WTC11 (cell line): ENCODE measurements around the gene BRI3BP. TPM values are rescaled to one million over a fixed set of nuclear protein-coding genes. Genes with fewer than 3 reads are reported as not detected.
A peak's percentile ranks its signal among the peaks of the same experiment; 100 is the strongest.

ENCODE experiments used
- ATAC-seq: fragments of 200-7000 bp; cut with Tn5 transposase; 2 replicates; pipeline ENCODE4 v1.10.0; 2021; ENCODE audit warnings: mild to moderate bottlenecking, moderate library complexity
- CTCF ChIA-PET: fragments of 300-600 bp; sonication (Branson Sonifier 250); formaldehyde crosslinking; loops from one replicate; lab custom pipeline; 2021; ENCODE audit warnings: antibody characterized with exemption; lab: Charles Lee
- POLR2A ChIA-PET: fragments of 350-600 bp; sonication (Branson Sonifier 250); formaldehyde crosslinking; loops from one replicate; lab custom pipeline; 2021; ENCODE audit warnings: antibody characterized with exemption; lab: Charles Lee
- DNase-seq: peaks from one replicate; pipeline ENCODE4 v3.0.0; 2021; ENCODE audit warnings: low spot score
- H3K27ac Mint-ChIP-seq: 2 replicates; pipeline ENCODE4 v1.8.0; 2021; ENCODE audit warnings: mixed read lengths
- H3K27me3 Mint-ChIP-seq: 2 replicates; pipeline ENCODE4 v1.8.0; 2021; ENCODE audit warnings: low read depth, mild to moderate bottlenecking, moderate library complexity, mixed read lengths
- H3K36me3 Mint-ChIP-seq: 2 replicates; pipeline ENCODE4 v1.8.0; 2021; ENCODE audit warnings: mixed read lengths
- H3K4me1 Mint-ChIP-seq: 2 replicates; pipeline ENCODE4 v1.8.0; 2022; ENCODE audit warnings: mixed read lengths
- H3K4me3 Mint-ChIP-seq: 2 replicates; pipeline ENCODE4 v1.8.0; 2021; ENCODE audit warnings: mild to moderate bottlenecking, moderate library complexity, mixed read lengths
- H3K9me3 Mint-ChIP-seq: 2 replicates; pipeline ENCODE4 v1.8.0; 2021; ENCODE audit warnings: mixed read lengths
- ATF1 ChIP-seq: sonication (generic); formaldehyde crosslinking; IDR thresholded peaks from 2 replicates; pipeline ENCODE4 v1.8.1; 2023; ENCODE audit warnings: mild to moderate bottlenecking, moderate library complexity, missing genetic modification reagents
- EMX1 ChIP-seq: fragments of 250-450 bp; sonication (Bioruptor Pico); IDR thresholded peaks from 2 replicates; pipeline ENCODE4 v1.8.0; 2021; ENCODE audit warnings: mild to moderate bottlenecking
- ETV6 ChIP-seq: sonication (generic); formaldehyde crosslinking; IDR thresholded peaks from 2 replicates; pipeline ENCODE4 v1.8.1; 2022; ENCODE audit warnings: mild to moderate bottlenecking, missing genetic modification reagents
- MXD4 ChIP-seq: fragments of 250-450 bp; sonication (Bioruptor Pico); IDR thresholded peaks from 2 replicates; pipeline ENCODE4 v1.8.0; 2021; ENCODE audit warnings: mild to moderate bottlenecking, moderate library complexity, borderline replicate concordance
- ZNF121 ChIP-seq: sonication (generic); formaldehyde crosslinking; IDR thresholded peaks from 2 replicates; pipeline ENCODE4 v1.8.0; 2023; ENCODE audit warnings: missing genetic modification reagents
- ZNF396 ChIP-seq: fragments of 250-450 bp; sonication (Bioruptor Pico); IDR thresholded peaks from 2 replicates; pipeline ENCODE4 v1.8.0; 2021; ENCODE audit warnings: mild to moderate bottlenecking, moderate library complexity, borderline replicate concordance
- ZNF423 ChIP-seq: fragments of 250-450 bp; sonication (Bioruptor Pico); IDR thresholded peaks from 2 replicates; pipeline ENCODE4 v2.1.2; 2022; ENCODE audit warnings: mild to moderate bottlenecking, moderate library complexity
- total RNA-seq: library from RNA; stranded (reverse); gene quantifications from 3 replicates; pipeline ENCODE4 v1.2.3, GENCODE V29; 2021
- TF ChIP-seq, protein P1 (sequence below): sonication (generic); formaldehyde crosslinking; IDR thresholded peaks from 2 replicates; pipeline ENCODE4 v1.8.0; 2022; ENCODE audit warnings: mild to moderate bottlenecking, missing genetic modification reagents
- TF ChIP-seq, protein P2 (sequence below): sonication (generic); formaldehyde crosslinking; IDR thresholded peaks from 2 replicates; pipeline ENCODE4 v1.8.1; 2022; ENCODE audit warnings: low read depth, mild to moderate bottlenecking, moderate library complexity, missing genetic modification reagents, borderline replicate concordance
- TF ChIP-seq, protein P3 (sequence below): fragments of 200-600 bp; IDR thresholded peaks from 2 replicates; pipeline ENCODE4 v1.8.0; 2022; ENCODE audit warnings: antibody characterized with exemption
- TF ChIP-seq, protein P4 (sequence below): sonication (generic); formaldehyde crosslinking; IDR thresholded peaks from 2 replicates; pipeline ENCODE4 v1.8.0; 2022; ENCODE audit warnings: mild to moderate bottlenecking, missing genetic modification reagents
- TF ChIP-seq, protein P5 (sequence below): sonication (generic); formaldehyde crosslinking; IDR thresholded peaks from 2 replicates; pipeline ENCODE4 v1.8.1; 2023; ENCODE audit warnings: mild to moderate bottlenecking, missing genetic modification reagents
- TF ChIP-seq, protein P6 (sequence below): sonication (generic); formaldehyde crosslinking; IDR thresholded peaks from 2 replicates; pipeline ENCODE4 v1.8.0; 2023; ENCODE audit warnings: missing genetic modification reagents, mild to moderate bottlenecking, borderline replicate concordance

The BRI3BP gene
- total RNA-seq, 1 experiment from 2014 or later: 11.9 TPM

DNA sequence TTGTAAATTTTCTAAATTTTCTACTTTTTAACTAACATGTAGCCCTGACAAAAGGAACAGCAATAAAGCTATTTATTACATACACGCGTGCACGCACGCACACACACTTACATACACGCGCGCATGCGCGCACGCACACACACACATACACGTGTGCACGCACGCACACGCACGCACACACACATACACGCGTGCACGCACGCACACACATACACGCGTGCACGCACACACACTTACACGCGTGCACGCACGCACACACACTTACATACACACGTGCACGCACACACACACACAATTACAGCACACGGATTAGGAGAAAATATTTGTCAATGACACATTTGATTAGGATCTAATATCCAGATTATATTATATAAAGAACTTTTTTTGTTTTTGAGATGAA, 32.4 kb upstream of the BRI3BP start:
- no peaks in the 10 kb centered on the region for H3K27me3 Mint-ChIP-seq
- TF ChIP-seq, protein P1, sequence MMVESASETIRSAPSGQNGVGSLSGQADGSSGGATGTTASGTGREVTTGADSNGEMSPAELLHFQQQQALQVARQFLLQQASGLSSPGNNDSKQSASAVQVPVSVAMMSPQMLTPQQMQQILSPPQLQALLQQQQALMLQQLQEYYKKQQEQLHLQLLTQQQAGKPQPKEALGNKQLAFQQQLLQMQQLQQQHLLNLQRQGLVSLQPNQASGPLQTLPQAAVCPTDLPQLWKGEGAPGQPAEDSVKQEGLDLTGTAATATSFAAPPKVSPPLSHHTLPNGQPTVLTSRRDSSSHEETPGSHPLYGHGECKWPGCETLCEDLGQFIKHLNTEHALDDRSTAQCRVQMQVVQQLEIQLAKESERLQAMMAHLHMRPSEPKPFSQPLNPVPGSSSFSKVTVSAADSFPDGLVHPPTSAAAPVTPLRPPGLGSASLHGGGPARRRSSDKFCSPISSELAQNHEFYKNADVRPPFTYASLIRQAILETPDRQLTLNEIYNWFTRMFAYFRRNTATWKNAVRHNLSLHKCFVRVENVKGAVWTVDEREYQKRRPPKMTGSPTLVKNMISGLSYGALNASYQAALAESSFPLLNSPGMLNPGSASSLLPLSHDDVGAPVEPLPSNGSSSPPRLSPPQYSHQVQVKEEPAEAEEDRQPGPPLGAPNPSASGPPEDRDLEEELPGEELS: no peak
- no peak for TF ChIP-seq ZNF423 (CRISPR knock-in tag)
- TF ChIP-seq, protein P2, sequence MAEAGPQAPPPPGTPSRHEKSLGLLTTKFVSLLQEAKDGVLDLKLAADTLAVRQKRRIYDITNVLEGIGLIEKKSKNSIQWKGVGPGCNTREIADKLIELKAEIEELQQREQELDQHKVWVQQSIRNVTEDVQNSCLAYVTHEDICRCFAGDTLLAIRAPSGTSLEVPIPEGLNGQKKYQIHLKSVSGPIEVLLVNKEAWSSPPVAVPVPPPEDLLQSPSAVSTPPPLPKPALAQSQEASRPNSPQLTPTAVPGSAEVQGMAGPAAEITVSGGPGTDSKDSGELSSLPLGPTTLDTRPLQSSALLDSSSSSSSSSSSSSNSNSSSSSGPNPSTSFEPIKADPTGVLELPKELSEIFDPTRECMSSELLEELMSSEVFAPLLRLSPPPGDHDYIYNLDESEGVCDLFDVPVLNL (CRISPR knock-in tag): no peak
- no peak for TF ChIP-seq ZNF396 (CRISPR knock-in tag)
- TF ChIP-seq, all 79 proteins: peak for 0
- peaks cover 71% of the 10 kb centered on the region for H3K36me3 Mint-ChIP-seq
- H3K27ac Mint-ChIP-seq: peak overlapping the region; percentile 41; the same call in 1 of the 2 replicates
- ChIA-PET CTCF (no interaction called here), POLR2A (no interaction called here)
- no peaks in the 10 kb centered on the region for H3K4me1 Mint-ChIP-seq
- DNase-seq (no peak), ATAC-seq (no peak)
- no peaks in the 10 kb centered on the region; the same call in 1 of the 2 replicates for H3K9me3 Mint-ChIP-seq
- no peak overlapping the region for H3K4me3 Mint-ChIP-seq

DNA sequence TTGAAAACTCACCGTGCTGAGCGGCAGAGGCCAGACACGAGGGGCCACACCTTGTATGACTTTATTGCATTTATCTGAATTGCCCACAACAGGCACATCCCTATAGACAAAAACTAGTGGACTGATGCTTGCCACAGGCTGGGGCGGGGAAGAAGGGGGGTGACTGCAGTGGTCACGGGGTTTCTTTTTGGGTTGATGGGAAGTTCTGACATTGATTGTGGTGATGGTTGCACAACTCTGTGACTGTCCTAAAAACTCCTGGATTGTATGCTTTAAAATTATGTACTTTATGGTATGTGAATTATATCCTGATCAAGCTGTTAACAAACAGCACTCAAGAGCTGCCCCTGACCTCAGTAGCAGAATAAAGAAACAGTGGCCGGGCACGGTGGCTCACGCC, 30.2 kb upstream of the BRI3BP start:
- no peak overlapping the region for H3K27ac Mint-ChIP-seq
- DNase-seq (no peak), ATAC-seq (no peak)
- no peak overlapping the region for H3K4me3 Mint-ChIP-seq
- no peaks in the 10 kb centered on the region; the same call in 1 of the 2 replicates for H3K9me3 Mint-ChIP-seq
- peaks cover 65% of the 10 kb centered on the region for H3K36me3 Mint-ChIP-seq
- TF ChIP-seq ETV6 (no peak), ZNF121 (CRISPR knock-in tag) (no peak), EMX1 (no peak), MXD4 (CRISPR knock-in tag) (no peak), ATF1 (no peak)
- TF ChIP-seq, protein P3, sequence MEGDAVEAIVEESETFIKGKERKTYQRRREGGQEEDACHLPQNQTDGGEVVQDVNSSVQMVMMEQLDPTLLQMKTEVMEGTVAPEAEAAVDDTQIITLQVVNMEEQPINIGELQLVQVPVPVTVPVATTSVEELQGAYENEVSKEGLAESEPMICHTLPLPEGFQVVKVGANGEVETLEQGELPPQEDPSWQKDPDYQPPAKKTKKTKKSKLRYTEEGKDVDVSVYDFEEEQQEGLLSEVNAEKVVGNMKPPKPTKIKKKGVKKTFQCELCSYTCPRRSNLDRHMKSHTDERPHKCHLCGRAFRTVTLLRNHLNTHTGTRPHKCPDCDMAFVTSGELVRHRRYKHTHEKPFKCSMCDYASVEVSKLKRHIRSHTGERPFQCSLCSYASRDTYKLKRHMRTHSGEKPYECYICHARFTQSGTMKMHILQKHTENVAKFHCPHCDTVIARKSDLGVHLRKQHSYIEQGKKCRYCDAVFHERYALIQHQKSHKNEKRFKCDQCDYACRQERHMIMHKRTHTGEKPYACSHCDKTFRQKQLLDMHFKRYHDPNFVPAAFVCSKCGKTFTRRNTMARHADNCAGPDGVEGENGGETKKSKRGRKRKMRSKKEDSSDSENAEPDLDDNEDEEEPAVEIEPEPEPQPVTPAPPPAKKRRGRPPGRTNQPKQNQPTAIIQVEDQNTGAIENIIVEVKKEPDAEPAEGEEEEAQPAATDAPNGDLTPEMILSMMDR: no peak
- TF ChIP-seq, protein P4, sequence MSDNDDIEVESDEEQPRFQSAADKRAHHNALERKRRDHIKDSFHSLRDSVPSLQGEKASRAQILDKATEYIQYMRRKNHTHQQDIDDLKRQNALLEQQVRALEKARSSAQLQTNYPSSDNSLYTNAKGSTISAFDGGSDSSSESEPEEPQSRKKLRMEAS (CRISPR knock-in tag): no peak
- TF ChIP-seq, protein P5, sequence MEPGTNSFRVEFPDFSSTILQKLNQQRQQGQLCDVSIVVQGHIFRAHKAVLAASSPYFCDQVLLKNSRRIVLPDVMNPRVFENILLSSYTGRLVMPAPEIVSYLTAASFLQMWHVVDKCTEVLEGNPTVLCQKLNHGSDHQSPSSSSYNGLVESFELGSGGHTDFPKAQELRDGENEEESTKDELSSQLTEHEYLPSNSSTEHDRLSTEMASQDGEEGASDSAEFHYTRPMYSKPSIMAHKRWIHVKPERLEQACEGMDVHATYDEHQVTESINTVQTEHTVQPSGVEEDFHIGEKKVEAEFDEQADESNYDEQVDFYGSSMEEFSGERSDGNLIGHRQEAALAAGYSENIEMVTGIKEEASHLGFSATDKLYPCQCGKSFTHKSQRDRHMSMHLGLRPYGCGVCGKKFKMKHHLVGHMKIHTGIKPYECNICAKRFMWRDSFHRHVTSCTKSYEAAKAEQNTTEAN (CRISPR knock-in tag): no peak
- TF ChIP-seq, protein P6, sequence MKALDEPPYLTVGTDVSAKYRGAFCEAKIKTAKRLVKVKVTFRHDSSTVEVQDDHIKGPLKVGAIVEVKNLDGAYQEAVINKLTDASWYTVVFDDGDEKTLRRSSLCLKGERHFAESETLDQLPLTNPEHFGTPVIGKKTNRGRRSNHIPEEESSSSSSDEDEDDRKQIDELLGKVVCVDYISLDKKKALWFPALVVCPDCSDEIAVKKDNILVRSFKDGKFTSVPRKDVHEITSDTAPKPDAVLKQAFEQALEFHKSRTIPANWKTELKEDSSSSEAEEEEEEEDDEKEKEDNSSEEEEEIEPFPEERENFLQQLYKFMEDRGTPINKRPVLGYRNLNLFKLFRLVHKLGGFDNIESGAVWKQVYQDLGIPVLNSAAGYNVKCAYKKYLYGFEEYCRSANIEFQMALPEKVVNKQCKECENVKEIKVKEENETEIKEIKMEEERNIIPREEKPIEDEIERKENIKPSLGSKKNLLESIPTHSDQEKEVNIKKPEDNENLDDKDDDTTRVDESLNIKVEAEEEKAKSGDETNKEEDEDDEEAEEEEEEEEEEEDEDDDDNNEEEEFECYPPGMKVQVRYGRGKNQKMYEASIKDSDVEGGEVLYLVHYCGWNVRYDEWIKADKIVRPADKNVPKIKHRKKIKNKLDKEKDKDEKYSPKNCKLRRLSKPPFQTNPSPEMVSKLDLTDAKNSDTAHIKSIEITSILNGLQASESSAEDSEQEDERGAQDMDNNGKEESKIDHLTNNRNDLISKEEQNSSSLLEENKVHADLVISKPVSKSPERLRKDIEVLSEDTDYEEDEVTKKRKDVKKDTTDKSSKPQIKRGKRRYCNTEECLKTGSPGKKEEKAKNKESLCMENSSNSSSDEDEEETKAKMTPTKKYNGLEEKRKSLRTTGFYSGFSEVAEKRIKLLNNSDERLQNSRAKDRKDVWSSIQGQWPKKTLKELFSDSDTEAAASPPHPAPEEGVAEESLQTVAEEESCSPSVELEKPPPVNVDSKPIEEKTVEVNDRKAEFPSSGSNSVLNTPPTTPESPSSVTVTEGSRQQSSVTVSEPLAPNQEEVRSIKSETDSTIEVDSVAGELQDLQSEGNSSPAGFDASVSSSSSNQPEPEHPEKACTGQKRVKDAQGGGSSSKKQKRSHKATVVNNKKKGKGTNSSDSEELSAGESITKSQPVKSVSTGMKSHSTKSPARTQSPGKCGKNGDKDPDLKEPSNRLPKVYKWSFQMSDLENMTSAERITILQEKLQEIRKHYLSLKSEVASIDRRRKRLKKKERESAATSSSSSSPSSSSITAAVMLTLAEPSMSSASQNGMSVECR (CRISPR knock-in tag): no peak
- H3K4me1 Mint-ChIP-seq: no peaks in the 10 kb centered on the region
- no peaks in the 10 kb centered on the region for H3K27me3 Mint-ChIP-seq
- POLR2A ChIA-PET: no interaction called here
- CTCF ChIA-PET: no interaction called here
